ENCODE measurements around the gene NFKBIB.

The NFKBIB gene

DNA sequence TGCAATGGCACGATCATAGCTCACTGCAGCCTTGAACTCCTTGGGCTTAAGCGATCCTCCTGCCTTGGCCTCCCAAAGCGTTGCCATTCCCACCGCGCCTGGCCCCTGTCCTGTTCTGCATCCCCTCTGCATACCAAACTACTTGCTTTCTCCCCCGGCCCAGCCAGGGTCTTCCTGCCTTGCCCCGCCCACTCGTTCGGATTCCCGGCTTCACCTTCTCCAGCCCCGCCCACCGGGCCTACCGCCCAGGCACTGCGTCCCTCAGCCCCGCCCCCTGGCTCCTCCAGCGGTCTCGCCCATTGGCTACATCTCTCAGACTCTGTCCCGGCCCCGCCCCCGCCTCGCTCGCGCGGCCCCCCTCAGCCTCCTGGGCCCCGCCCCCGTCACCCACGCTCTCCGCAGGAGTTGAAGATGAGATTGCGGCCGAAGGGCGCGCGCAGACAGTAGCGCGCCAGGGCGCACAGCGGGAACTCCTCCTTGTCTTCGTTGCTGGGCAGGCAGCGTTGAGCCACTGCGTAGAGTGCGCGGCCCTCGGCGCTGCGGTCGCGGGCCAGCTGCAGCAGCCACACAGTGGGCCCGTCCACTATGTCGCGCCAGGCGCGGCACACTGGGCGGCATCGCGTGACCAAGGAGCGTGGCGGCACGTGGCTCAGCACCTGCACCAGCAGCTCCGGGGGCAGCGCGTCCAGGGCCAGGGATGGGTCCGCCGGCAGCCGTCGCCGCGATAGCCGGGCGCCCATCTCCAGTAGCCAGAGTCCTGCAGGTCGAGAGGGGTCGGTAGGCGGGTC is 50.0 kb downstream of the NFKBIB start:
- H2AFZ ChIP-seq (ENCODE audit: low read length) = no peak overlapping the region
- H3K36me3 ChIP-seq (replicated peaks; ENCODE audit: insufficient read depth, low read length) = no peaks in the 10 kb centered on the region
- no peak overlapping the region for H3K27ac ChIP-seq (ENCODE audit: low read length)
- no peak overlapping the region for H3K4me2 ChIP-seq (ENCODE audit: low read depth, low read length)
- no peaks in the 10 kb centered on the region for H3K79me2 ChIP-seq (ENCODE audit: low read length)
- no peaks in the 10 kb centered on the region for H3F3A ChIP-seq (ENCODE audit: insufficient read depth, low read length)
- H3K27me3 ChIP-seq (replicated peaks; ENCODE audit: insufficient read depth, low read length) = peaks cover 42% of the 10 kb centered on the region
- no peaks in the 10 kb centered on the region for H4K20me1 ChIP-seq (ENCODE audit: insufficient read depth, low read length)
- H3K9me2 ChIP-seq (replicated peaks; ENCODE audit: insufficient read depth, low read length) = no peaks in the 10 kb centered on the region
- H3K9me3 ChIP-seq (replicated peaks; ENCODE audit: insufficient read depth, low read length) = no peaks in the 10 kb centered on the region
- no peak for DNase-seq
- H3K9ac ChIP-seq (ENCODE audit: low read length) = no peak overlapping the region
- H3K4me1 ChIP-seq (ENCODE audit: low read length) = no peaks in the 10 kb centered on the region
- TF ChIP-seq EZH2 (optimal IDR thresholded peaks at IDR 0.05; ENCODE audit: low read depth, low read length) = no peak
- TF ChIP-seq, protein P1, sequence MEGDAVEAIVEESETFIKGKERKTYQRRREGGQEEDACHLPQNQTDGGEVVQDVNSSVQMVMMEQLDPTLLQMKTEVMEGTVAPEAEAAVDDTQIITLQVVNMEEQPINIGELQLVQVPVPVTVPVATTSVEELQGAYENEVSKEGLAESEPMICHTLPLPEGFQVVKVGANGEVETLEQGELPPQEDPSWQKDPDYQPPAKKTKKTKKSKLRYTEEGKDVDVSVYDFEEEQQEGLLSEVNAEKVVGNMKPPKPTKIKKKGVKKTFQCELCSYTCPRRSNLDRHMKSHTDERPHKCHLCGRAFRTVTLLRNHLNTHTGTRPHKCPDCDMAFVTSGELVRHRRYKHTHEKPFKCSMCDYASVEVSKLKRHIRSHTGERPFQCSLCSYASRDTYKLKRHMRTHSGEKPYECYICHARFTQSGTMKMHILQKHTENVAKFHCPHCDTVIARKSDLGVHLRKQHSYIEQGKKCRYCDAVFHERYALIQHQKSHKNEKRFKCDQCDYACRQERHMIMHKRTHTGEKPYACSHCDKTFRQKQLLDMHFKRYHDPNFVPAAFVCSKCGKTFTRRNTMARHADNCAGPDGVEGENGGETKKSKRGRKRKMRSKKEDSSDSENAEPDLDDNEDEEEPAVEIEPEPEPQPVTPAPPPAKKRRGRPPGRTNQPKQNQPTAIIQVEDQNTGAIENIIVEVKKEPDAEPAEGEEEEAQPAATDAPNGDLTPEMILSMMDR (IDR thresholded peaks at IDR 0.05; ENCODE audit: low read length) = no peak
- no peak for TF ChIP-seq EZH2phosphoT487 (IDR thresholded peaks at IDR 0.05; ENCODE audit: low read length)
- no peak overlapping the region for H3K4me3 ChIP-seq (ENCODE audit: low read length)

DNA sequence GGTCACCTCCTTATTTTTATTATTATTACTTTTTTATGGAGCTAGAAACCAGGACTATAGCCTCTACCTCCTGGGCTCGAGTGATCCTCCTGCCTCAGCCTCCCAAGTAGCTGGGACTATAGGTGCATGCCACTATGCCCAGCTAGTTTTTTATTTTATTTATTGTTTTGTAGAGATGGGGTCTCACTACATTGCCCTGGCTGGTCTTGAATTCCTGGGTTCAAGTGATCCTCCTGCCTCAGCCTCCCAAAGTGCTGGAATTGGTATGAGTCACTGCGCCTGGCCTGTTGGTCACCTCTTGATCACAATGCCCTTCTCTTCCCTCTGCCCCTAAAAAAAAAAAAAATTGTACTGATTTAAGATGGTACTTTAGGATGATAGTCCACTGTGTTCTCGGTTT is 51.4 kb downstream of the NFKBIB start:
- Histone ChIP-seq H3K4me1 (ENCODE audit: low read length) (no peaks in the 10 kb centered on the region), H4K20me1 (ENCODE audit: insufficient read depth, low read length) (no peaks in the 10 kb centered on the region), H3K27me3 (replicated peaks; ENCODE audit: insufficient read depth, low read length) (peaks cover 40% of the 10 kb centered on the region), H3K4me3 (ENCODE audit: low read length) (no peak overlapping the region), H3K27ac (ENCODE audit: low read length) (no peak overlapping the region), H3K36me3 (replicated peaks; ENCODE audit: insufficient read depth, low read length) (no peaks in the 10 kb centered on the region), H3K79me2 (ENCODE audit: low read length) (no peaks in the 10 kb centered on the region), H3F3A (ENCODE audit: insufficient read depth, low read length) (no peaks in the 10 kb centered on the region), H3K4me2 (ENCODE audit: low read depth, low read length) (no peak overlapping the region), H3K9ac (ENCODE audit: low read length) (no peak overlapping the region), H3K9me2 (replicated peaks; ENCODE audit: insufficient read depth, low read length) (no peaks in the 10 kb centered on the region), H2AFZ (ENCODE audit: low read length) (no peak overlapping the region), H3K9me3 (replicated peaks; ENCODE audit: insufficient read depth, low read length) (no peaks in the 10 kb centered on the region)
- no peak for DNase-seq
- no peak for TF ChIP-seq EZH2 (optimal IDR thresholded peaks at IDR 0.05; ENCODE audit: low read depth, low read length)

DNA sequence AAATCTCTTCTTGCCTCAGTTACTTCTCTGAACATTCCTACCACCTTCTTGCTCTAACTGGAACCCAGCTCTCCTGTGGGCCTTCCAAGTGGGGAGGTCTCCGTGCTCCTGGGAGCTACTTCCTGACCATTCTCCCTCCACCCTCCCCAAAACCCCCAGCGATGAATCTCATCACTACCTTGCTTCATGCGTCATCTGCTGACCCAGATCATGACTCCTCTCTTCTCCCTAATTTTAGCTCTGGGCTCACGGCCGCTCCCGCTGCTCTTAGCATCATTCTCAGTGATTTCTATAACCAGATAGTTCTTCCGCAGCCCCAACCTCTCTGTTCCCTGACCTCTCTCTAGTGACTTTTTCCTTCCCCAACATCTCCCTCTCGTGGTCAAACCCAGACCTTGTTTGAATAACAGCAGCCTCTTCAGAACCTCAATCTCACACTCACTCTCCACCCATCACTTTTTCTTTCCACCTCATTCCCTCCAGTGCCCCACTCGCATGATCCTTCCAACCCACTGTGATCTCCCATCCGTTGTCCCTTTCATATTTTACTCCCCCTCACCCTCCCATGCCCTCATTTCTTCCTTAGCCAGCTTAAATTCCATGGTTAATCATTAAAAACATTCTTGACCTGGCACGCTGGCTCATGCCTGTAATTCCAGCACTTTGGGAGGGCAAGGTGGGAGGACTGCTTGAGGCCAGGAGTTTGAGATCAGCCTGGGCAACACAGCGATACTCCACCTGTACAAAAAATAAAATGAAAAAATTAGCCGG is 52.8 kb downstream of the NFKBIB start:
- Histone ChIP-seq H2AFZ (ENCODE audit: low read length) (0 out of 2 replicates have a peak overlapping the region, but pooled peaks have one; percentile 38), H3F3A (ENCODE audit: insufficient read depth, low read length) (no peaks in the 10 kb centered on the region), H3K9ac (ENCODE audit: low read length) (no peak overlapping the region), H3K9me3 (replicated peaks; ENCODE audit: insufficient read depth, low read length) (no peaks in the 10 kb centered on the region), H3K9me2 (replicated peaks; ENCODE audit: insufficient read depth, low read length) (no peaks in the 10 kb centered on the region), H3K27me3 (replicated peaks; ENCODE audit: insufficient read depth, low read length) (peaks cover 26% of the 10 kb centered on the region), H3K4me1 (ENCODE audit: low read length) (no peaks in the 10 kb centered on the region), H4K20me1 (ENCODE audit: insufficient read depth, low read length) (no peaks in the 10 kb centered on the region), H3K27ac (ENCODE audit: low read length) (no peak overlapping the region), H3K4me3 (ENCODE audit: low read length) (no peak overlapping the region), H3K36me3 (replicated peaks; ENCODE audit: insufficient read depth, low read length) (no peaks in the 10 kb centered on the region), H3K4me2 (ENCODE audit: low read depth, low read length) (peak overlapping the region; percentile 50; the same call in 1 of the 2 replicates), H3K79me2 (ENCODE audit: low read length) (no peaks in the 10 kb centered on the region)
- no peak for TF ChIP-seq EZH2phosphoT487 (IDR thresholded peaks at IDR 0.05; ENCODE audit: low read length)
- TF ChIP-seq, protein P1 (IDR thresholded peaks at IDR 0.05; ENCODE audit: low read length) = peak; percentile 66
- peak; percentile 64 for DNase-seq
